Measurements from ENCODE around the gene PNPLA6. TPM values are rescaled to one million over a fixed set of nuclear protein-coding genes. Genes with fewer than 3 reads are reported as not detected.

Gene PNPLA6
- 14.2 and 17.3 TPM in 2 replicates for total RNA-seq (2014; rRNA removed; shearing (Covaris generic))

GRCh38 chr19:7535047-7535997 is at the start of gene PNPLA6:
Gene PNPLA6 (plus strand): TSS chr19:7535717. CDS start chr19:7535789, 72 bp downstream.
- DNase-seq = peak; percentile 91
- H3K4me1 ChIP-seq = no peaks in the 10 kb centered on the region
- no peaks in the 10 kb centered on the region for H3K27me3 ChIP-seq
- peak within 1 kb of the TSS; percentile 65 for H3K4me3 ChIP-seq
- no peaks in the 10 kb centered on the region for H3K9me3 ChIP-seq (replicated peaks)
- H3K36me3 ChIP-seq = no peaks in the 10 kb centered on the region
- peak within 1 kb of the TSS; percentile 37; the same call in 1 of the 2 replicates for H3K27ac ChIP-seq

GRCh38 chr19:7486923-7487322 is 48.6 kb upstream of the PNPLA6 start:
- Histone ChIP-seq H3K4me1 (no peaks in the 10 kb centered on the region), H3K27ac (no peak overlapping the region), H3K9me3 (replicated peaks) (no peaks in the 10 kb centered on the region), H3K36me3 (no peaks in the 10 kb centered on the region), H3K4me3 (no peak overlapping the region), H3K27me3 (no peaks in the 10 kb centered on the region)
- DNase-seq = no peak

GRCh38 chr19:7488736-7489353 is 46.7 kb upstream of the PNPLA6 start, which contains the start of gene PEX11G:
Gene PEX11G (minus strand): TSS chr19:7489035. CDS start chr19:7489010, 25 bp downstream.
- Histone ChIP-seq H3K4me3 (peak within 1 kb of the TSS; percentile 64), H3K27ac (peak within 1 kb of the TSS; percentile 25; the same call in 1 of the 2 replicates), H3K27me3 (no peaks in the 10 kb centered on the region), H3K4me1 (no peaks in the 10 kb centered on the region), H3K9me3 (replicated peaks) (no peaks in the 10 kb centered on the region), H3K36me3 (no peaks in the 10 kb centered on the region)
- DNase-seq = peak; percentile 78 to 81

- no peaks in the 10 kb centered on the region for H3K36me3 ChIP-seq
Measured at GRCh38 chr19:7489609-7490044, 45.9 kb upstream of the PNPLA6 start.

GRCh38 chr19:7492142-7492541 is 43.4 kb upstream of the PNPLA6 start:
- H3K4me3 ChIP-seq = no peak overlapping the region
- H3K9me3 ChIP-seq (replicated peaks) = no peaks in the 10 kb centered on the region
- H3K27ac ChIP-seq = no peak overlapping the region
- no peaks in the 10 kb centered on the region for H3K4me1 ChIP-seq
- H3K27me3 ChIP-seq = no peaks in the 10 kb centered on the region
- DNase-seq = no peak
- no peaks in the 10 kb centered on the region for H3K36me3 ChIP-seq

More at GRCh38 chr19:7489609-7490044, 45.9 kb upstream of the PNPLA6 start:
- H3K9me3 ChIP-seq (replicated peaks) = no peaks in the 10 kb centered on the region
- no peaks in the 10 kb centered on the region for H3K4me1 ChIP-seq
- no peak overlapping the region for H3K4me3 ChIP-seq
- no peak overlapping the region; the same call in 1 of the 2 replicates for H3K27ac ChIP-seq
- no peaks in the 10 kb centered on the region for H3K27me3 ChIP-seq
- no peak for DNase-seq

GRCh38 chr19:7492558-7492957 is 43.0 kb upstream of the PNPLA6 start:
- no peak overlapping the region for H3K27ac ChIP-seq
- H3K36me3 ChIP-seq = no peaks in the 10 kb centered on the region
- H3K9me3 ChIP-seq (replicated peaks) = no peaks in the 10 kb centered on the region
- no peaks in the 10 kb centered on the region for H3K27me3 ChIP-seq
- H3K4me1 ChIP-seq = no peaks in the 10 kb centered on the region
- DNase-seq = no peak
- H3K4me3 ChIP-seq = no peak overlapping the region

- H3K27me3 ChIP-seq = no peaks in the 10 kb centered on the region
- H3K27ac ChIP-seq = no peak overlapping the region
- no peaks in the 10 kb centered on the region for H3K36me3 ChIP-seq
- peak in 1 of 2 experiments; percentile 22 for DNase-seq
- no peaks in the 10 kb centered on the region for H3K4me1 ChIP-seq
- no peak overlapping the region for H3K4me3 ChIP-seq
- H3K9me3 ChIP-seq (replicated peaks) = no peaks in the 10 kb centered on the region
Measured at GRCh38 chr19:7494416-7495098, 41.0 kb upstream of the PNPLA6 start.

GRCh38 chr19:7497292-7497691 is 38.2 kb upstream of the PNPLA6 start:
- DNase-seq = no peak
- H3K27me3 ChIP-seq = no peaks in the 10 kb centered on the region
- no peak overlapping the region for H3K27ac ChIP-seq
- H3K4me1 ChIP-seq = no peaks in the 10 kb centered on the region
- no peak overlapping the region for H3K4me3 ChIP-seq
- no peaks in the 10 kb centered on the region for H3K9me3 ChIP-seq (replicated peaks)
- H3K36me3 ChIP-seq = no peaks in the 10 kb centered on the region

GRCh38 chr19:7500811-7501450 is 34.6 kb upstream of the PNPLA6 start:
- H3K27ac ChIP-seq = no peak overlapping the region
- no peak overlapping the region for H3K4me3 ChIP-seq
- H3K9me3 ChIP-seq (replicated peaks) = no peaks in the 10 kb centered on the region
- H3K27me3 ChIP-seq = no peaks in the 10 kb centered on the region
- no peak for DNase-seq
- no peaks in the 10 kb centered on the region for H3K4me1 ChIP-seq
- H3K36me3 ChIP-seq = no peaks in the 10 kb centered on the region

- Histone ChIP-seq H3K4me1 (no peaks in the 10 kb centered on the region), H3K27me3 (no peaks in the 10 kb centered on the region), H3K27ac (no peak overlapping the region), H3K9me3 (replicated peaks) (no peaks in the 10 kb centered on the region), H3K4me3 (no peak overlapping the region), H3K36me3 (no peaks in the 10 kb centered on the region)
- no peak for DNase-seq
Measured at GRCh38 chr19:7502552-7502951, 33.0 kb upstream of the PNPLA6 start.

- H3K4me3 ChIP-seq = no peak overlapping the region
- no peaks in the 10 kb centered on the region for H3K36me3 ChIP-seq
- no peaks in the 10 kb centered on the region for H3K4me1 ChIP-seq
- no peak overlapping the region for H3K27ac ChIP-seq
- no peak for DNase-seq
- H3K9me3 ChIP-seq (replicated peaks) = no peaks in the 10 kb centered on the region
- no peaks in the 10 kb centered on the region for H3K27me3 ChIP-seq
Measured at GRCh38 chr19:7504684-7505083, 30.8 kb upstream of the PNPLA6 start.

GRCh38 chr19:7505288-7505681 is 30.2 kb upstream of the PNPLA6 start:
- Histone ChIP-seq H3K27ac (no peak overlapping the region), H3K4me3 (no peak overlapping the region), H3K4me1 (no peaks in the 10 kb centered on the region), H3K27me3 (no peaks in the 10 kb centered on the region), H3K9me3 (replicated peaks) (no peaks in the 10 kb centered on the region), H3K36me3 (no peaks in the 10 kb centered on the region)
- DNase-seq = no peak

GRCh38 chr19:7505682-7506384 is 29.7 kb upstream of the PNPLA6 start:
- no peak for DNase-seq
- Histone ChIP-seq H3K9me3 (replicated peaks) (no peaks in the 10 kb centered on the region), H3K4me1 (no peaks in the 10 kb centered on the region), H3K4me3 (no peak overlapping the region), H3K36me3 (no peaks in the 10 kb centered on the region), H3K27ac (no peak overlapping the region), H3K27me3 (no peaks in the 10 kb centered on the region)
